Right lung (tissue), 5 donors: ENCODE results near the gene PPP2R3C. TPM values are rescaled to one million over a fixed set of nuclear protein-coding genes. Genes with fewer than 3 reads are reported as not detected.
"Not testable (repeated sequence)": the region's sequence is repeated elsewhere in the genome, so short reads cannot be mapped to it uniquely, and the experiment has no call there.

ENCODE experiments used
- DNase-seq, 2 donors: peaks; one replicate each; pipeline ENCODE4 v3.0.0-alpha.2; 2013
- polyA plus RNA-seq, 5 donors: library from polyadenylated mRNA; unstranded; fragments of 120-200 nt; gene quantifications; one replicate each; pipeline versions ENCODE4 v1.2.1 to v1.2.3, GENCODE V29; 2013; ENCODE audit warnings: inconsistent platforms in 1 of 5, low replicate concordance in 1 of 5; ENCODE audit not compliant: insufficient read length in 5 of 5, insufficient read depth in 1 of 5

Gene PPP2R3C
- polyA plus RNA-seq, 5 donors, result 44.1 to 58.2 (median 47.6) TPM

DNA sequence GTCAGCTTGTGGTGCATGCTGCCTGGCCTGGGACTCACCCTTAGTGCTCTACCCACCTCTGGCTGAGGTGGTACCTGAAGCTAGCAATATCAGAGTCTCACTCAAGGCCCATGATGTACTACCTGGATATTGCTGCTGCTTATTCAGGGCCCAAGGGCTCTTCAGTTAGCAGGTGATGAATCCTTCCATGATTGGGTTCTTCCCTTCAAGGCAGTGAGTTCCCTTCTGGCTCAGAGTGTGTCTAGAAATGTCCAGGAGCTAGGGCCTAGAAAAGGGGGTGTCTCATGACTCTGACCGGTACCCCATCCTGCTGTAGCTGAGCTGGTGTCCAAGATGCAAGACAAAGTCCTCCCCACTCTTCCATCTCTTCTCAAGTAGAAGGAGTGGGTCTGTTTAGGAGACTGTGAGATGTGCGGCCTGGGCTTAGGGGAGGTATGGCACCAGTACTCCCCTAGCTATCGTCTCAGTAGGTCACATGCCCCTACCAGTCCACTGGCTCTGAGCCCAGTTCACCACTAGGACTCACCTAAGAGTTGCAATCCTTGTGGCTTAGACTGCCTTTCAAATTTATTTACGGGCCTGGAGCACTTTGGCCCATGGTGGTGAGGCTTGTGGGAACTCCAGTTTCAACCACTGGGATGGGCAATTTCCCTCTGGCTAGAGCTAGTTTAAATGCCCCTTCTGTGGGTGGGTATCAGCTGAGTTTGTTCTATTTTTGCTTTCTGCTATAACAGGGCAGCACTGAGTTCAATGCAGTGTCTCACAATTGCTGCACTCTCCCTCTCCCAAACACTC, 12.7 kb upstream of the PPP2R3C start:
- no peak for DNase-seq

DNA sequence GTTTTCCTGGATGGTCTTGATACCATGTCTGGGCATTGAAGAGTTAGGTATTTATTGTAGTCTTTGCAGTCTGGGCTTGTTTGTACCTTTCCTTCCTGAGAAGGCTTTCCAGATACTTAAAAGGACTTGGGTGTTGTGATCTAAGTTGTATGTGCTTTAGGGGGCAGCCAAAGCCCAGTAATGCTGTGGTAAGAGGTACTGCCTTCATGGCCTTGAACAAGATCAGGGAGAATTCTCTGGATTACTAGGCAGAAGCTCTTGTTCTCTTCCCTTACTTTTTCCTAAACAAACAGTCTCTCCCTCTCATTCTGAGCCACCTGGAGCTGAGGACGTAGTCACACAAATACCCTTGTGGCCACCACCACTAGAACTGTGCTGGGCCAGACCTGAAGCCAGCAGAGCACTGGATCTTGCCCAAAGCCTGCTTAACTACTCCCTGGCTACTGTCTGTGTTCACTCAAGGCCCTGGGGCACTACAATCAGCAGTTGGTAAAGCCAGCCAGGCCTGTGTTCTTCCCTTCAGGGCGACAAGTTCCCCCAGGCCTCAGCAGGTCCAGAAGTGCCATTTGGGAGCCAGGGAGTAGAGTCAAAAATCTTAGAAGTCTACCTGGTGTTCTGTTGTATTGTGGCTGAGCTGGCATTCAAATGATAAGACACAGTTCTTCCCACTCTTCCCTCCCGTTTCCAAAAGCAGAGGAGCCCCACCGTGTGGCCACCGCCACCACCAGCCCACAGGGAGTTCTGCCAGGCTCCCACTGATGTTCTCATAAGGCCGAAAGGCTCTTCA, 11.9 kb upstream of the PPP2R3C start:
- no peak for DNase-seq

DNA sequence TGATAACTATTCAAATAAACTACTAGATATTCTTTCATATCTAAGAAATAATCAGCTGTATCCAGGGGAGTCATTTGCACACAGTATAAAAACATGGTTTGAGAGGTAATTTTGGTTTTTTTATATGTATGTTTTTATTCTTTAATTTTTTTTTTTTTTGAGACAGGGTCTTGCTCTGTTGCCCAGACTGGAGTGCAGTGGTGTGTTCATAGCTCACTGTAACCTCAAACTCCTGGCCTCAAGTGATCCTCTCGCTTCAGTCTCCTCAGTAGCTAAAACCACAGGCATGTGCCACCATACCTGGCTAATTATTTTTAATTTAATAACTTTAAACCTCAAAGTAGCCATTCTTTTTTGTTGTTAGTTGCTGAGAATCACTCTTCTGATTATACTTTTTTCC, 2.3 kb upstream of the PPP2R3C start:
- no peak for DNase-seq

- no peak for DNase-seq
These were observed 1.6 kb upstream of the PPP2R3C start for GRCh38 chr14:35123388-35123703.

DNA sequence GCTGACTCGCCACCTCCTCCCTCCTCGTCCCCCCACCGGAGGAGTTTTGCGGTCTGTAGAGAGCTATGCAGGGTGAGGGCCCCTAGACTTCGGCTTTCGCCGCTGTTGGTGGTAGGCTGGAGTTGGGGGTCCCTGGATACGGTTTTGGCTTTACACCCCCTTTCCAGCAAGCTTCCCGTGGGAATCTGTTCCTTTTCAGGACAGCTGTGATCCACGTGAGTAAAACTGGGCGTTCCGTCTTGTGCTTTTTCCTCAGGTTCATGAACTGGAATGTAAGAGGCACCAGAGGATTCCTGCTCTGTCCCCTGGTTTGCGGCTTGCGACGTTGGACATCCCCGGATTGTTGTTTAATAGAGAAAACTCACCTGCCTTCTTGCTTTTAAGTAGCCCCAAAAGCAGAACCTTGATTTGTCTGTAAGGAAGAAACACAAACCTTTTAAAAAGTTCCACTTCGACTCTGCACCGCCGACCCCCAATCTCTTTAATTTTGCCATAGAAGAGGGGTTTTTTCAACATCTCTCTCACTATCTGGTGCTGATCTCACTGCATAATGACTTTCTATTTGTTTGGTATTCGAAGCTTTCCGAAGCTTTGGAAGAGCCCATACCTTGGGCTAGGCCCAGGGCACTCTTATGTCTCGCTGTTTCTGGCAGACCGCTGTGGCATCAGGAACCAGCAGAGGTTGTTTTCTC, 1.1 kb upstream of the PPP2R3C start:
- peak; percentile 2 to 4 for DNase-seq

DNA sequence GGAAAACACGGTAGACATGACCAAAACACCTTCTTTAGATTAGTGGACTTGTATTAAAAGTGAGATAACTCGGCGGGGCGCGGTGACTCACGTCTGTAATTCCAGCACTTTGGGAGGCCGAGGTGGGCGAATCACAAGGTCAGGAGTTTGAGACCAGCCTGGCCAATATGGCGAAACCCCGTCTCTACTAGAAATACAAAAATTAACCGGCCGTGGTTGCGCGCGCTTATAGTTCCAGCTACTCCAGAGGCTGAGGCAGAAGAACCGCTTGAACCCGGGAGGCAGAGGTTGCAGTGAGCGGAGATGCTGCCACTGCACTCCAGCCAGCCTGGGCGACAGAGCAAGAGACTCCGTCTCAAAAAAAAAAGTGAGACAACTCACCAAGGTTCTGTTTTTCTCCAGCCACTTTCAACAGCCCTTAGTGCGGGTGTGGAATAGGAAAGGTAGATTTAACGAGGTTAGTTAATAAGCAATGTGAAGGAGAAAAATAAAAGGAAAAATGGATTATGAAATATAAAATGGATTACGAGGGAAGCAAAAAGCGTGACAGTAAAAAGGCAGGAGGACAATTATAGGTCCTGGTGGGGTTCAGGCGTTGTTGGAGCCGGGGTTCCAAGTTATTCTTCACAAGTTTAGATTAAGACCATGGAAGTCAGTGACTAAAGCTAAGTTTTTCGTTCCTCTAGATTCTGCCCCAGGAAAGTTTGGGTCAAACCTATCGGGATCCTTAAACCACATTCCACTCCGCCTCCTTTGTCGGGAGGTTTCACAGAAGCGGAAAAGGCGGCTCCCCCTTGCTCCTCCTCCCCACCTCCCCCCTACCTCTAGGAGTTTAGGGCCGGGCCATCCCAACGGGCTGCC, 534 bp downstream of the PPP2R3C start:
- no peak for DNase-seq

DNA sequence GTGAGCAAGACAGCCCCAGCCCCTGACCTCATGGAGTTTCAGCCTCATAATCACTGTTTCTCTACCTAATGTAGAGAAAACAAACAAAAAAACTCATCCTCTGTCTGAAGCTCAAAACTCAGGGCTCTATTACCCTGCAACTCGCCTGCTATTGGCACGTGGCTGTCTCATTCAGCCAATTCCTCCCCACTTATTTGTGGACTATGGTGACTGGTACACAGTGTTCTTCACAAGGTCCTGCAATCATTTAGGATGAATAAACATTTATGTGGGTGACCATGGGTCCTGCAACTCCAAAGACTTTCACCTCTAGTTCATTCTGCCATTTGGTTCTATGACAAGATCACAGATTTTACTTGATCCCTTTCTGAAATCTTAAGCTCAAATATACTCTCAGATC, 4.7 kb downstream of the PPP2R3C start:
- DNase-seq, result no peak

DNA sequence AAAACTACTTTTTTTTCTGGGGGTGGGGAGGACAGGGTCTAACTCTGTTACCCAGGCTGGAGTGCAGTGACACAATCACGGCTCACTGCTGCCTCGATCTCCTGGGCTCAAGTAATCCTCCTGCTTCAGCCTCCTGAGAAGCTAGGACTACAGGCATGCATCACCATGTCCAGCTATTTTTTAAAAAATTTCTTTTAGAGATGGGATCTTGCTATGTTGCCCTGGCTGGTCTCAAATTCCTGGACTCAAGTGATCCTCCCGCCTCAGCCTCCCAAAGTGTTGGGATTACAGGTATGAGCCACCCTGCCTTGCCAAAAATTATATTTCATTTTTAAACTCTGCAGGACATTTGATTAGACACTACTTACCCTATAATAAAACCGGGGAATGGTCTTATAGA, 5.5 kb downstream of the PPP2R3C start:
- no peak for DNase-seq

DNA sequence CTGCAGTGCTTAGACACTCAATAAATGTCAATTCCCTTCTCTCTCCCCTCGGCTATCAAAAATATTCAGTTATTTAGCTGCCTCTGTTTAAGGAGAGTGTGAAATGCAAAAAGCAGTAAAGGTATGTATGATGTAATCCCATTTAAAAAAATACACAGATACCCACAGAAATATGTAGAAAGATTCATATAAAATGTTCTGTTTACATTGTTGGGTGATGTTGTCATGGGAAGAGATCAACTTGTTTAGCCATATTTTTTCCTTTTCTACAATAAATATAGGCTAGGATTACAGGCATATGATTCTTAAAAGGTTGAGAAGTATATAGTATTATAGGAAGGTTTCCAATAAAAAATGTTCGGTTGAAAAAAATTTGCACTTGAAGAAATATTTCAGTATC, 7.8 kb downstream of the PPP2R3C start:
- DNase-seq, result no peak

DNA sequence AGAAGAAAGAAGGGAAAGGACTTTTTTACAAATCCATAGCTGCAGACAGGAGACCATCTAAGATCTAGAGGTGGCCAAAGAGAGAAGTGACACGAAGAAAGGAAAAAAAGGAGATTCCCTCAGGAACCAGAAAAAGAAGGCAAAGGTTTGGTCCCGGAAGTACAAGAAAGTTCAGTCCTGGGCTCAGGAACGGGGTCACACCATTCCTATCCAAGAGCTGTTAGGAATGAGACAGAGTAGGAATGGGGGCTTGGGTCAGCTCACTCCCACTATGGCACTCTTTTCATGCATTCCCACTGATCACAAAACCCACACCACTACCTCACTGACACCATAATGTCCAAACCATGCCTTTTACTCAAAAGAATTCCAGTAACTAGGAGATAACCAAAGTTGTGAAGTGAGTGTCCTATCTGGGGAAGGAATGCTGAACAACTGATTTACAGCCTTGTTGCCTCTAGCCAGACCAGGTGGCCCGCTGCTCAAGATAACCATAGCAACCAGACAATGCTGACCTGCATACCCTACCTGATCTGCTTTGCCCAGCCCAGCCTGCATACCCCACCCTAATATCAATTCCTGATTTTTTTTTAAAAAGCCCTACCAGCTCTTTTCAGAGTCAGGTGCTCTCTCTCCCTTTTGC, 8.4 kb downstream of the PPP2R3C start:
- no peak for DNase-seq

DNA sequence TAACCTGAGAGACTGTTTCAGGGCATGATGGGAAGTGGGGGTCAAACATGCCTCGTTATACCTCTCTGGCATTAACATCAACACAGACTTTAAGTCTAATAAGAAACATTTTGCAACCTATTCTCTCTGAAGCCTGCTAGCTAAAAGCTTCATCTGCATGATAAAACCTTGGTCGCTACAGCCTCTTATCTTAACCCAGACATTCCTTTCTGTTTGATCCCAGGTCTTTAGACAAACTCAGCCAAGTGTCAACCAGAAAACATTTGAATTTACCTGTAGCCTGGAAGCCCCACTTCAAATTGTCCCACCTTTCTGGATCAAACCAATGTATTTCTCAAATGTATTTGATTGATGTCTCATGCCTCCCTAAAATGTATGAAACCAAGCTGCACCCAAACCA, 9.1 kb downstream of the PPP2R3C start:
- no peak for DNase-seq

DNA sequence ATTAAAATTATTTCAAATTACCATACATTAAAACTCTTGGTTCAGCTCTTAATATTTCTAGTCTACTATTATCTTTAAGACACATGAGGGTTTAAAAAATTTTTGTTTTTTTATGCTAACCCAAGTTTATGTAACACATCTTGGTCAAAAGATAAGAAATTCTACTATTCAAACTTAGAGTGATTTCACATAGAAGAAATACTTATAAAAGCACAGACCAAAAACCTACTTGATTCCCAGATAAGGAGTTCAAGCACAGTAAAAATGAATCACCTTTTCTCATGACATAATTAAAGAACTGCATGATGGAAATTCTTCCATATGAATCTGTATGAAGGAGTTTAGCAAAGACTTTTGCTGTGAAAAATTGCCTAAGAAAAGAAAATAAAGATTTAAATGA, 13.9 kb downstream of the PPP2R3C start:
- DNase-seq, result no peak

- DNase-seq, result not testable (repeated sequence)
These were observed 27.1 kb downstream of the PPP2R3C start for GRCh38 chr14:35094645-35095044.

DNA sequence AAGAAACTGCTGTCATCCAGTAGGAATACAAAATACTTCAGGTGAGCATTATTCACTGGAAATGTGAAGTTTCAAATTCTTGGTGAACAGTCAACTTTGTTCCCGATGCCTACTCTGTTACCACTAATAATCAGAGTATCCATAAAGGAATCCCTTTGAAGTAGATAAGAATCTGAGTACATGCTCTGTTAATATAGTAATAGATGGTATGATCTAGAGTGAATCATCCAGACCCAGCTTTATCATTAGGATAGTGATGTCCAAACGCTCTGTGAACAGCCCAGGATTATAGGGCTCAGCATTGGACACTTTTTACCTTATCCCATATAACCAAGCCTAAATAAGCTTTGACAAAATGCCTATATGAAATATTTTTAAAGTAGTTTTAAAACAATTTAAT, 33.3 kb downstream of the PPP2R3C start:
- no peak for DNase-seq

GRCh38 chr14:35085441-35085840, 36.3 kb downstream of the PPP2R3C start:
- no peak for DNase-seq

DNA sequence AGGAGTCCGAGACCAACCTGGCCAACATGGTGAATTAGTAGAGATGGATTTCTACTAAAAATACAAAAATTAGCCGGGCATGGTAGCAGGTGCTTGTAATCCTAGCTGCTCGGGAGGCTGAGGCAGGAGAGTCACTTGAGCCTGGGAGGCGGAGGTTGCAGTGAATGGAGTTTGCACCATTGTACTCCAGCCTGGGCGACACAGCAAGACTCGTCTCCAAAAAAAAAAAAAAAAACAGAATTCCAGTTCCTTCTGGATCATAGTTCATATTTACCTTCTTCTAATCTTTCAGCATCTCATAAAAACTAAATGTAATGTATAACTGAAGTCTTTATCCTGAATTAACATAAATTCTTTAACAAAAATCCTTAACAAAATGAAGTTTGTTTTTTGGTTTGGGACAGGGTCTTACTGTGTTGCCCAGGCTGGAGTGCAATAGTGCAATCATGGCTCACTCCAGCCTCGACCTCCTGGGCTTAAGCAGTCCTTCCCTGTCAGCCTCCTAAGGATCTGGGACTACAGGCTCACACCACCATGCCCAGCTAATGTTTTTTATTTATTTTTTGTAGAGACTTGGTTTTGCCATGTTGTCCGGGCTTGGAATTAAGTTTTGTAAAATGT, 38.1 kb downstream of the PPP2R3C start:
- no peak for DNase-seq

DNA sequence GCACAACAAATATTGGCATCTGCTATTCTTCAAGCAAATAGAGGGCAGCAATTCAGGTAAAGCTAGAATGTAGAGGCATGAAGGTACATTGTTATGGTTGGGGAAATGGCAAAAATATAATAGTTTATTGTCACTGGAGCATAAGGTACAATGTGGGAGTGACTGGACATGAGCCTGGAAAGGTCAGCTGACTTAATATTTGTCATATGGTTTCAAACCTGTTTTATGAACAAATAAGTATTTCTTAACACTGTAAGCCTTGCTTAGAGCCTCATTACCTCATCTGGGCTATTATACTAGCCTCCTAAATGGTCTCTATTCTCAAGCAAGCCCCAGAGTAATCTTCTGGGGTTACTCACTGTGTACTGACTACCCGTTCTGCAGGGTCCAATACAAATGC, 42.0 kb downstream of the PPP2R3C start:
- DNase-seq, result no peak

DNA sequence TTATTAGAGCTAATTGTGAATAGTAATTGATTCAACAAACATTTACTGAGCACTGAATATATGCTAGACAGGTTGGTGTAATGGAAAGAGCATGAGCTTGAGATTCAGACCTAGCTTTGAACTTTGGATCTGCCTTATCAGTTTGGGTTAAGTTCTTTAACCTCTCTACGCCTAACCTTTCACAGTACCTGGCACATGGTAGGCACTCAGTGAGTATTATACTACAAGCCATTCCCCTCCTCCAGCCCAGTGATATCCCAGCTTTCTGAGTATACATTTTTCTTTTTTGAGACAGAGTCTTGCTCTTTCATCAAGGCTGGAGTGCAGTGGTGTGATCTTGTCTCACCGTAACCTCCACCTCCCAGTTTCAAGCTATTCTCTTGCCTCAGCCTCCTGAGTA, 43.7 kb downstream of the PPP2R3C start:
- DNase-seq, result no peak

DNA sequence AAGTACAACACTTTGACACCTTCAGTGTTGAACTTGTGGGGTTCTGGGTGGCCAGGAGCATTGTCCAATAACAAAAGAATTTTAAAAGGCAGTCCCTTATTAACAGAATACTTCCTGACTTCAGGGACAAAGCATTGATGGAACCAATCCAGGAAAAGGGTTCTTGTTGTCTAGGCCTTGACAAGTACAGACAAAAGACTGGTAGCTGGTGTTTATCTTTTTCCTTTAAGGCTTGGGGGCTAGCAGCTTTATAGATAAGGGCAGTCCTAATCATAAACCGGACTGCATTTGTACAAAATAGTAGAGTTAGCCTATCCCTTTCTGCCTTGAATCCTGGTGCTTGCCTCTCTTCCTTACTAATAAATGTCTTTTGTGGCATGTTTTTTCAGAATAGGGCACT, 48.3 kb downstream of the PPP2R3C start:
- DNase-seq, result no peak

- no peak for DNase-seq
These were observed 49.6 kb downstream of the PPP2R3C start for GRCh38 chr14:35072226-35072625.
